Fibroblast of lung (primary cell): ENCODE results near the gene ACBD6.

Experiments
- EZH2 ChIP-seq: IDR thresholded peaks from 2 replicates; pipeline ENCODE4 v1.5.1; 2012; ENCODE audit warnings: low read length, control low read depth, mild to moderate bottlenecking; ENCODE audit errors: missing control alignments
- TF ChIP-seq, protein P1 (sequence below), 2 donors: IDR thresholded peaks in 1 of 2; conservative IDR thresholded peaks in 1 of 2; 1 replicate in 1 of 2; 2 replicates in 1 of 2; pipeline ENCODE4 v1.5.1; 2011 to 2012; ENCODE audit warnings: low read length in 2 of 2, control low read depth in 1 of 2, inconsistent platforms in 1 of 2, low read depth in 1 of 2, mild to moderate bottlenecking in 1 of 2

DNA sequence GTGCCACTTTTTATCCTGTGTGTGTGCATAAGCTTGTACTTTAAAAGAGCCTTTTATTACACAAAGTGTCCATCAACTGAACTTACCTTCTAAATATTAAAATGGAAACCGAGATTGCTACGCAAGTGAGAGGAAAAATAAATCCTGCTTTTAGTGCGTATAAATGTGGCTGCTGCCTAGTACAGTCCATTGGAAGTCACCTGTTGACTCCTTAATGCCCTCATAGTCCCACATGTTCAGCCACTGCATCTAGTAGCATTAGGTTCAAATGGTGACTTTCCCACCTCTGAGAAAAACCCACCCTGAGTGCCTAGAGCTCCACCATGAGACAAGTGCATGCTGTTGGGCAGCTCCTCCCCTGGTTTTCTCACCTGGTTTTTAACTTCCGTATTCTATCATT is 219.3 kb downstream of the ACBD6 start:
- no peak for TF ChIP-seq EZH2
- TF ChIP-seq, protein P1, sequence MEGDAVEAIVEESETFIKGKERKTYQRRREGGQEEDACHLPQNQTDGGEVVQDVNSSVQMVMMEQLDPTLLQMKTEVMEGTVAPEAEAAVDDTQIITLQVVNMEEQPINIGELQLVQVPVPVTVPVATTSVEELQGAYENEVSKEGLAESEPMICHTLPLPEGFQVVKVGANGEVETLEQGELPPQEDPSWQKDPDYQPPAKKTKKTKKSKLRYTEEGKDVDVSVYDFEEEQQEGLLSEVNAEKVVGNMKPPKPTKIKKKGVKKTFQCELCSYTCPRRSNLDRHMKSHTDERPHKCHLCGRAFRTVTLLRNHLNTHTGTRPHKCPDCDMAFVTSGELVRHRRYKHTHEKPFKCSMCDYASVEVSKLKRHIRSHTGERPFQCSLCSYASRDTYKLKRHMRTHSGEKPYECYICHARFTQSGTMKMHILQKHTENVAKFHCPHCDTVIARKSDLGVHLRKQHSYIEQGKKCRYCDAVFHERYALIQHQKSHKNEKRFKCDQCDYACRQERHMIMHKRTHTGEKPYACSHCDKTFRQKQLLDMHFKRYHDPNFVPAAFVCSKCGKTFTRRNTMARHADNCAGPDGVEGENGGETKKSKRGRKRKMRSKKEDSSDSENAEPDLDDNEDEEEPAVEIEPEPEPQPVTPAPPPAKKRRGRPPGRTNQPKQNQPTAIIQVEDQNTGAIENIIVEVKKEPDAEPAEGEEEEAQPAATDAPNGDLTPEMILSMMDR (conservative IDR thresholded peaks at IDR 0.05 in 1 of 2, IDR thresholded peaks at IDR 0.05 in 1 of 2; ENCODE audit: low read depth in 1 of 2, low read length in 2 of 2): no peak
